Esophagus (tissue), 2 donors: ENCODE results near the gene DAB2. TPM values are rescaled to one million over a fixed set of nuclear protein-coding genes. Genes with fewer than 3 reads are reported as not detected.

Experiments
- H3K27ac ChIP-seq, 2 donors: one replicate each; pipeline ENCODE4 v1.5.1; 2013; ENCODE audit warnings: low read depth in 2 of 2, mild to moderate bottlenecking in 2 of 2, inconsistent platforms in 1 of 2, low read length in 1 of 2, moderate library complexity in 1 of 2
- H3K27me3 ChIP-seq, 2 donors: one replicate each; pipeline ENCODE4 v1.6.1; 2013; ENCODE audit warnings: low read length in 2 of 2, control low read depth in 1 of 2, mild to moderate bottlenecking in 1 of 2; ENCODE audit not compliant: insufficient read depth in 2 of 2, control insufficient read depth in 1 of 2
- H3K36me3 ChIP-seq, 2 donors: one replicate each; pipeline ENCODE4 v1.6.1; 2013; ENCODE audit warnings: low read length in 1 of 2; ENCODE audit not compliant: control insufficient read depth in 2 of 2, insufficient read depth in 2 of 2
- H3K4me1 ChIP-seq, 2 donors: one replicate each; pipeline ENCODE4 v1.6.1; 2013; ENCODE audit warnings: low read length in 1 of 2; ENCODE audit not compliant: control insufficient read depth in 2 of 2, insufficient read depth in 2 of 2
- H3K4me3 ChIP-seq, 2 donors: one replicate each; pipeline ENCODE4 v1.5.1; 2013; ENCODE audit warnings: low read length in 2 of 2, mild to moderate bottlenecking in 2 of 2, low read depth in 1 of 2, moderate library complexity in 1 of 2
- H3K9me3 ChIP-seq, 2 donors: one replicate each; pipeline ENCODE4 v1.6.1; 2013; ENCODE audit warnings: mild to moderate bottlenecking in 2 of 2, low read depth in 1 of 2, low read length in 1 of 2, moderate library complexity in 1 of 2; ENCODE audit not compliant: control insufficient read depth in 2 of 2, insufficient read depth in 1 of 2
- WGBS, 2 donors: extraction: QIAGEN DNeasy Blood & Tissue Kit; methylation state at CpG; one replicate each; pipeline ENCODE4 v1.1.7; 2013; 5-methylcytosine and 5-hydroxymethylcytosine counted together
- polyA plus RNA-seq, 2 donors: library from polyadenylated mRNA; stranded (reverse); fragments of 200-250 nt; gene quantifications; one replicate each; pipeline ENCODE4 v1.2.3, GENCODE V29; 2013
- donor health status: healthy with polysubstance abuse.
- donor health status: Bipolar disorder and iron deficiency.

DAB2 gene
- polyA plus RNA-seq, 2 donors = 2.0 to 2.4 TPM

DNA sequence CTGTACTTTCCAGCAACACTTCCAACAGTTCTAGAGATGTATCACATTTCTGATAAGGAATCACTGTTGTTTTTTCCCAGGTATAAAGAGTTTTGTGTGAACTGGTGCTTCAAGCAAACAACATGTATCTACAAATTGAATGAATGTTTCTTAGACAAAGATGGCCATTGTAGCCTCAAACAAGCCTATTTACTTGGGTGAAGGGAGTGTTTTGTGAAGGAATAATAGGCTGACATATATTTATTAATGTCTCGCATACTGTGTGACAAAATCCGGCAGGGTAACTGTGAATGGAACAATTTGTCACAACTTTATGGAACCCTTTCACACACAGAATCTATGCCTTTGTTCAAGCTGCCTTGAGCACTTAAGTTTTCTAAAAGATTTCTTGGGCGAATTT lies 24.8 kb upstream of the DAB2 start:
- Histone ChIP-seq H3K36me3 (no peaks in the 10 kb centered on the region), H3K27ac (no peak overlapping the region), H3K4me3 (no peak overlapping the region), H3K9me3 (no peaks in the 10 kb centered on the region), H3K27me3 (no peaks in the 10 kb centered on the region), H3K4me1 (no peaks in the 10 kb centered on the region)
- 53 to 67% methylated on average over 3 of the region's 3 CpGs for WGBS, 2 donors

DNA sequence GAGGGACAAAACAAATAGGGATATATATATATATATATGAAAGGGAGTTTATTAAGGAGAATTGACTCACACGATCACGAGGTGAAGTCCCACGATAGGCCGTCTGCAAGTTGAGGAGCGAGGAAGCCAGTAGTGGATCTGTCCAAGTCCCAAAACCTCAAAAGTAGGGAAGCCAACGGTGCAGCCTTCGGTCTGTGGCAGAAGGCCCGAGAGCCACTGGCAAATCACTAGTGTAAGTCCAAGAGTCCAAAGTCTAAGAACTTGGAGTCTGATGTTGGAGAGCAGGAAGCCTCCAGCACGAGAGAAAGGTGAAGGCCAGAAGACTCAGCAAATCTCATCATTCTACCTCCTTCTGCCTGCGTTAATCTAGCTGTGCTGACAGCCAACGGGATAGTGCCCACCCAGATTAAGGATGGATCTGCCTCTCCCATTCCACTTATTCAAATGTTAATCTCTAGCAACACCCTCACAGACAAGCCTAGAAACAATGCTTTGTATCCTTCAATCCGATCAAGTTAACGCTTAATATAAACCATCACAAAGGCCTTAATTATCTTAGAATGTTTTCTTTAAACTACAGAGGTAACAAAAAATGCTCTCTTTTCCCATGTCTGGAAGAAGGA lies 23.8 kb upstream of the DAB2 start:
- Histone ChIP-seq H3K4me1 (no peaks in the 10 kb centered on the region), H3K4me3 (no peak overlapping the region), H3K27me3 (no peaks in the 10 kb centered on the region), H3K27ac (no peak overlapping the region), H3K36me3 (no peaks in the 10 kb centered on the region), H3K9me3 (no peaks in the 10 kb centered on the region)
- 86 to 94% methylated on average over 13 of the region's 13 CpGs for WGBS, 2 donors

DNA sequence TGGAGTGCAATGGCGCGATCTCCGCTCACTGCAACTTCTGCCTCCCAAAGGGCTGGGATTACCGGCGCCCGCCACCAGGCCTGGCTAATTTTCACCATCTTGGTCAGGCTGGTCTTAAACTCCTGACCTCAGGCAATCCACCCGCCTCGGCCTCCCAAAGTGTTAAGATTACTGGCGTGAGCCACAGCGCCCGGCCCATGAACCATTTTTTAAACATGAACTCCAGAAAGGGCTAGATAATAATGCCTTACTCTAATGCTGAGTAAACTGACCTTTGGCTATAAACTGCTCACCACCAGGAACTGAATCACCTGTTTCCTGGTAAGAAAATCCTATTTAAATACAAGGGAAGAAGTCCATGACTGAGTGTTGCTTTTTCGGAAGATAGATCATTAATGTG lies 23.2 kb upstream of the DAB2 start:
- H3K9me3 ChIP-seq = no peaks in the 10 kb centered on the region
- H3K27ac ChIP-seq = no peak overlapping the region
- no peaks in the 10 kb centered on the region for H3K27me3 ChIP-seq
- no peaks in the 10 kb centered on the region for H3K36me3 ChIP-seq
- WGBS, 2 donors = 87 to 94% methylated on average over 12 of the region's 12 CpGs
- no peaks in the 10 kb centered on the region for H3K4me1 ChIP-seq
- no peak overlapping the region for H3K4me3 ChIP-seq

DNA sequence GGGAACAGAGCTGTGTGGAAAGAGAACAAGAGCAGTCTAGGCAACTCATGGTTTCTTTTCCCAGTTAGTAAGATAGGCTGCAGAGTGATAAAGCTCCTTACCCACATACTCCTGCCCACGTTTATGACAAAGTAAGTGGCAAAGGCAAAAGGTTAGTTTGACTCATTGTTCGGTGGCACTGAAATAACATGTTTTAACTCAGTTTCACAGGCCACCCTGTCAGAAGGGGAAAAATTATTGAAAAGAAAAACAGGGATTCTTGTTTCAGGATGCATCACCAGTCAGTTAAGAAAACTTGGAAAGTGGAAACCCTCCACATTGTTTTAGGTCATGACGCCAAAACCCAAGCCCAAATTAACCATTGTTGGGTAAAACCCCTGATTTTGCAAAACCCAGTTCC lies 22.3 kb upstream of the DAB2 start:
- Histone ChIP-seq H3K36me3 (no peaks in the 10 kb centered on the region), H3K27ac (no peak overlapping the region), H3K27me3 (no peaks in the 10 kb centered on the region), H3K4me1 (no peaks in the 10 kb centered on the region), H3K4me3 (no peak overlapping the region), H3K9me3 (no peaks in the 10 kb centered on the region)
- WGBS, 2 donors = 74 to 76% methylated on average over 3 of the region's 3 CpGs

DNA sequence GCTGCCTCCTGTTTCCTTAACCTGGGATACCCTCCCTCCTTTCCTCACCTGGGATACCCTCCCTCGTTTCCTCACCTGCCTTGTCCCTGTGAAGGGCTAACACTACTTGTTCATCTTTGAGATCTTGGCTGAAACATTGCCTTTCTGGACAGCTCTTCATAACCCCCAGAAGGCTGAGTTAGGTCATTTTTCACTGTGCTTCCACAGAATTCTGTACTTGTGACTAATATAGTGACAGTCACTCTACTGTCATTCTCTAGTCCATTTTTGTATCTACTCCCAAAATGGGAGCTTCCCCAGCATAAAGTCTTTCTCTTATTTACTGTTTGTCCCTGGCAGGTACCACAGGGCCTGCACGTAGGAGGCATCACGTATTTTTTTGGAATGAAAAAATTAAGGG lies 21.5 kb upstream of the DAB2 start:
- 77 to 83% methylated on average over 3 of the region's 3 CpGs for WGBS, 2 donors
- H3K27ac ChIP-seq = no peak overlapping the region

GRCh38 chr5:39443911-39444310 lies 19.1 kb upstream of the DAB2 start:
- Histone ChIP-seq H3K27me3 (no peaks in the 10 kb centered on the region), H3K4me3 (no peak overlapping the region), H3K27ac (no peak overlapping the region), H3K36me3 (no peaks in the 10 kb centered on the region), H3K9me3 (no peaks in the 10 kb centered on the region), H3K4me1 (no peaks in the 10 kb centered on the region)
- 93% methylated on average over 2 of the region's 2 CpGs for WGBS, 2 donors

More for the DNA sequence above, 21.5 kb upstream of the DAB2 start:
- H3K4me1 ChIP-seq = no peaks in the 10 kb centered on the region
- H3K4me3 ChIP-seq = no peak overlapping the region
- H3K36me3 ChIP-seq = no peaks in the 10 kb centered on the region
- H3K27me3 ChIP-seq = no peaks in the 10 kb centered on the region
- no peaks in the 10 kb centered on the region for H3K9me3 ChIP-seq

DNA sequence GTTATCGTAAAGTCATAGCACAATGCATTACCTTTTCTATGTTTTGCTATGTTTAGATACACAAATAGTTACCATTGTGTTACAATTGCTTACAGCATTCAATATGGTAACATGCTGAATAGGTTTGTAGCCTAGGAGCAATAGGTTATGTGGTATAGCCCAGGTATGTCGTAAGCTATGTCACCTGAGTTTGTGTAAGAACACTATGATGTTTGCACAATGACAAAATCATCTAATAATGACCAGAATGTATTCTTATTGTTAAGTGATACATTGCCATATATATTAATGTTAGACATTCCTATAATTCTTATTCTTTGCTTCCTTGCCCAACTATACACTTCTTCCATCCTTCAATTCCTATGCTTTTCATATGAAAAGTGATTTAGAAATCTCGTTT lies 18.2 kb upstream of the DAB2 start:
- no peaks in the 10 kb centered on the region for H3K9me3 ChIP-seq
- no peaks in the 10 kb centered on the region for H3K36me3 ChIP-seq
- no peak overlapping the region for H3K4me3 ChIP-seq
- WGBS, 2 donors = 79 to 84% methylated on average over 3 of the region's 3 CpGs
- no peaks in the 10 kb centered on the region for H3K4me1 ChIP-seq
- H3K27ac ChIP-seq = no peak overlapping the region
- H3K27me3 ChIP-seq = no peaks in the 10 kb centered on the region

GRCh38 chr5:39441838-39442237 lies 17.1 kb upstream of the DAB2 start:
- H3K36me3 ChIP-seq = no peaks in the 10 kb centered on the region
- no peak overlapping the region for H3K4me3 ChIP-seq
- H3K9me3 ChIP-seq = no peaks in the 10 kb centered on the region
- WGBS, 2 donors = 60 to 65% methylated on average over 2 of the region's 2 CpGs
- no peaks in the 10 kb centered on the region for H3K27me3 ChIP-seq
- no peaks in the 10 kb centered on the region for H3K4me1 ChIP-seq
- no peak overlapping the region for H3K27ac ChIP-seq

DNA sequence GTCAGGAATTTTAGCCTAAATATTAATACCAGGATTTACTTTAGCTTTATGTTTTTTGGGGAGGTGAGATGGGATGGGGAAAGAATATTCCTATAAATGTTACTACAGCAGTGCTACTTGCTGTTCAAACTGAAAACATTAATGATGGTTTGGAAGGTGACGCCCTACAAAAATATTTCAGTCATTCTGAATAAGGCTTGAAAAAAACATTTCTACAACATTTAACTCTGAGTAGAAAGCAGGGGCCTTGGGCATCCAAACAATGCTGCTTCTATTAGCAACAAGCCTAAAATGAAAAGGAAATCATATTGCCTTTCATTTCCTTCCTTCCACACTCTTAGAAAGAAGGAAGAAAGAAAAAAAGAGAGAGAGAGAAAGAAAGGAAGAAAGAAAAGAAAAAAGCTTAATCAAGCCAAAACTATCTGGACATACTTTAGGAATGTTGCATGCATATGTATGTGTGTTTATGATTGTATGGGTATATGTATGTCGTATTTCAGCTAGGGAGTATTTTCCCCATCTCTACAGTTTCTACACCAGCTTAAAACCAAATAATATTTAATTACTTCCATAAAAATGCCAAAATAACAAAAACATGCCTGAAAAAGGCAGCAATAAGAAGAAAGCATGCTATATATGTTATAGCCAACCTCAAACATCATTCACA lies 16.3 kb upstream of the DAB2 start:
- Histone ChIP-seq H3K36me3 (no peaks in the 10 kb centered on the region), H3K4me3 (no peak overlapping the region), H3K4me1 (no peaks in the 10 kb centered on the region), H3K9me3 (no peaks in the 10 kb centered on the region), H3K27me3 (no peaks in the 10 kb centered on the region), H3K27ac (no peak overlapping the region)
- 70 to 72% methylated on average over 2 of the region's 2 CpGs for WGBS, 2 donors
